GM12891 (cell line): ENCODE results near the gene PRSS12.

ENCODE experiments used
- DNase-seq: peaks from one replicate; pipeline ENCODE4 v3.0.0; 2011; ENCODE audit warnings: low spot score; ENCODE audit not compliant: insufficient read length
- FAIRE-seq: peaks from 2 replicates; lab custom pipeline; 2011; peaks lifted over from hg19 to GRCh38; lab: Jason Lieb, UNC
- PAX5 ChIP-seq: IDR thresholded peaks from 2 replicates; pipeline ENCODE4 v1.6.1; 2011; ENCODE audit warnings: low read length, moderate library complexity, mild to moderate bottlenecking; ENCODE audit not compliant: insufficient read depth, severe bottlenecking
- POLR2A ChIP-seq: IDR thresholded peaks from 2 replicates; pipeline ENCODE4 v1.6.1; 2011; ENCODE audit warnings: low read depth, low read length, control low read depth
- POLR2AphosphoS5 ChIP-seq: IDR thresholded peaks from 2 replicates; pipeline ENCODE4 v1.6.1; 2011; ENCODE audit warnings: low read depth, low read length, control low read depth
- POU2F2 ChIP-seq: IDR thresholded peaks from 2 replicates; pipeline ENCODE4 v1.6.1; 2011; ENCODE audit warnings: low read depth, mild to moderate bottlenecking, control low read depth, low read length, moderate library complexity
- SPI1 ChIP-seq: IDR thresholded peaks from 2 replicates; pipeline ENCODE4 v1.6.1; 2011; ENCODE audit warnings: low read depth, low read length, control low read depth
- TAF1 ChIP-seq: IDR thresholded peaks from 2 replicates; pipeline ENCODE4 v1.6.1; 2011; ENCODE audit warnings: low read depth, low read length, control low read depth

PRSS12 gene

DNA sequence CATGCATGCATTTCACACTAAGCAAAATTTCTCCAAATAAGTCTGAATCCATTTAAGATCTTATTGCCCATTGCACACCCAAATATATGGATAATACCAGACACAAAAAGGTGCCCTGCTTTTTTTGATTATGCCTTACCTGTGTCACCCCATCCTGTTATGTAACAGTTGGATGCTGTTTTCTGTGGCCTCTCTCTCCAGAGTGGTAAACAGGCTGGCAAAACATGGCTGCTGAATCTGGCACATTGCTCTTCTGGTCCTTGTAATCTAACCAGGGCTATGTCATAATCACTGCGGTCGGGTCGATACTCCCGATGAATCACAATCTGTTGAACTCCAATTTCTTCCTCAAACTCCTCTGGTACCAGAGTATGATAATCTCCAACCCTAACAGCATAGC lies 70.1 kb downstream of the PRSS12 start:
- no peak for DNase-seq
- TF ChIP-seq TAF1: no peak
- no peak for TF ChIP-seq SPI1
- 0 out of 2 replicates have a peak, but pooled peaks have one; percentile 20 for TF ChIP-seq POLR2AphosphoS5

GRCh38 chr4:118281611-118282442 lies 71.0 kb downstream of the PRSS12 start:
- FAIRE-seq (peak; percentile 13), DNase-seq (no peak)
- TF ChIP-seq PAX5 (no peak), POLR2AphosphoS5 (peak; percentile 84), POLR2A (peak; percentile 75)

More for the DNA sequence above, 70.1 kb downstream of the PRSS12 start:
- FAIRE-seq: no peak

DNA sequence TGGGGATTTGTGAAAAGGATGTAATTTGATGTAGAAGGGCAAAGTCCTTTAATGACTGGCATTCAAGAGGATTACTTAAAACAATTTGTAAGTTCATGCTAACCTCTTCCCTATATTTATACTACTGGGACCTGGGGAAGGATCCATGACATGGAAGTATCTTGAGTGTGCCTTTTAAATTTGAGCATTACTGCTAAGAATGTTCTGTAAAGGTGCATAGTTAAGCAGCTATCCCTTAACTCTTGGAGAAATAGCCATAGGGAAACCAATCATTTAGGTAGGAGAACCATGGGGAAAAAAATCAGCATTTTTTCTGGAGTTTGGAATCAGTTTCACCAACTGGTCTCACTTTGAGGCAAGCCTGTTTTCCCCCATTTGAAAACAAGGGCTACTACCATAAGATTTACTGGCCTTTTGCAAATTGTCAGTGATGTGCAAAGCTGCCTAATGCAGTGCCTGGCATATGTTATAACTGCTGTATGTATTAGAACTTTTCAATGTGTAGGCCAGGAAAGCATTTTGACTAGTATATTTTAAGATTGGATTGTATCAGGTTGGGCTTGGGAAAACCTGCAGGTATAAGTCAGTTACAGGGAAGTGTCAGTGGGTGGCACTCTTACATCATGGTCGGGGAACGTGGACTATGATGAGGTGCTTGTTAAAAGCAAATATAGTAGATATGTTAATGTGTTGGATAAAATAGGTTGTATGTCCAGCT lies 72.1 kb downstream of the PRSS12 start:
- no peak for TF ChIP-seq SPI1
- TF ChIP-seq POLR2A: no peak; the same call in none of the 2 replicates
- no peak for TF ChIP-seq POU2F2
- no peak for TF ChIP-seq TAF1
- no peak; the same call in 1 of the 2 replicates for TF ChIP-seq POLR2AphosphoS5
- TF ChIP-seq PAX5: no peak
- DNase-seq: no peak
- FAIRE-seq: peak; percentile 86

GRCh38 chr4:118279920-118280432 lies 72.8 kb downstream of the PRSS12 start:
- no peak for DNase-seq
- TF ChIP-seq POU2F2 (no peak), PAX5 (no peak), POLR2AphosphoS5 (0 out of 2 replicates have a peak, but pooled peaks have one; percentile 23)
- FAIRE-seq: no peak

DNA sequence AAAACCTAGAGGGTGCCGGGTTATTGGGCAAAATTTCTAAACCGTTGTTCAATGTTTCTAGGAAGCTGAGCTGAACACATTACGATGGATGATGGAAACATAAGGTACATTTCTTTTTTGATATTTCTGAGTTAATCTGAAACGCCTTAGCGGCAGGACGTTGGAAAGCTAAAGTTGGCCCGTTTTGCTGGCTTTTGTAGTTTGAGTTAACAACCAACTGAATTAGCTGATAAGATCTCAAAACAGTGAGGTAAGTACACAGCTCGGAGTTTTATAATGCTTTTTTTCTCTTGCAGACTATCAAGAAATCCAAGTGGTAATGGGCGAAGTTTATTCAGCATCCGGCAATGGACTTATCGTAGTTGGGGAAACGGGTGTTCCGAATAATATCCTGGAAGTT lies 73.5 kb downstream of the PRSS12 start:
- TF ChIP-seq POU2F2 (no peak), POLR2A (no peak), SPI1 (no peak), TAF1 (no peak), POLR2AphosphoS5 (no peak), PAX5 (no peak)
- FAIRE-seq (no peak), DNase-seq (no peak)

DNA sequence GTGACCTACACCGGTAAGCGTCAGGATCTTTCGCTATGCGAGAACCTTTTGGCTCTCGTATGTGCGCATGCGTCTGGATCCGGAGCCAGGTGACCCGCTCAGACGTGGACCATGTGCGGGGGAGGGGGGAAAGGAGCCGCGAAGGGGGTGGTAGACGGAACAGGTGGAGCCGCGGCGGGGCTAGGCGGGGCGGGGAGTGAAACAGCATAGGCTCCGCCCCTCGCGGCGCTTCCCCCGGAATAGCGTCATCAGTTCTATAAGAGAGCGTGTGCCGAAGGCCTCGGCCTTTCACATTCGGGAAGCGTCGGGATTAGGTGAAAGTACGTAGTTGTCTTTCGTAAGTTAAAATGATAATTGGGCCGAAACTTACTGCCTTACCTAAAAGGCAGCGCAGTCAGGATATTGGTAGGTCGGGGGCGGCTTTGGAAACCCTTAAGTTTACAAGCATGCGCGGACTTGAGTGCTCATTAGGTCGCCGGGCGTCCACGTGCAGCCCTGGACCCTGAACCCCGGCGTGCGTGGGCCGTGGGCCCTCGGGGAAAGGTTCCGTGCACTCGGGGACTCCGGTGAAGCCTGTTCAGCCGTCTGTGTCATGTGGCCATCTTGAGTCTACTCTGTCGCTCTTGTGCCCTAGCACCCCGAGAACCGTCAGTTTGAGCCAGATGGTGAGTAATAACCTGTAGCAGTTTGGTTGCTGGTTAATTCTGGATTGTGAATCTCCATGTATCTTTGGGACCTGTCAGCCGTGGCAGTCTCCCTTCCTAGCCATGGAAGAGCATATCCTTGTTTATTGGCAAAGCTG lies 74.1 kb downstream of the PRSS12 start:
- TF ChIP-seq SPI1: no peak
- TF ChIP-seq POLR2AphosphoS5: peak; percentile 99
- no peak for TF ChIP-seq PAX5
- peak; percentile 94 for TF ChIP-seq TAF1
- TF ChIP-seq POU2F2: peak; percentile 92
- peak; percentile 99 for TF ChIP-seq POLR2A
- DNase-seq (peak; percentile 69), FAIRE-seq (peak; percentile 94)

DNA sequence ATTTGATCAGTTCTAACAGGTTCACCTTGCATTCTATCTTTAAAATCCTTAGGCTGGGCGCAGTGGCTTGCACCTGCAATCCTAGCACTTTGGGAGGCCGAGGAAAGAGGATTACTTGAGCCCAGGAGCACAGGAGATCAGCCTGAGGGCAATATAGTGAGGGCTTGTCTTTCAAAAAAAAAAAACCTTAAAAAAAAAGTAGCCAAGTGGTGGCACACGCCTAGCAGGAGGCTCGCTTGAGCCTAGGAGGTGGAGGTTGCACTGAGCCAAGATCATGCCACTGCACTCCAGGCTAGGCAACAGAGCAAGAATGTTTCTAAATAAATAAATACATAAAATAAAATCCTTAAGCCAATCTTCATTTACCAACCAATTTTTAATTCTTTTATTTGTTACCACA lies 75.6 kb downstream of the PRSS12 start:
- FAIRE-seq: no peak
- no peak for DNase-seq
- no peak for TF ChIP-seq POLR2A

DNA sequence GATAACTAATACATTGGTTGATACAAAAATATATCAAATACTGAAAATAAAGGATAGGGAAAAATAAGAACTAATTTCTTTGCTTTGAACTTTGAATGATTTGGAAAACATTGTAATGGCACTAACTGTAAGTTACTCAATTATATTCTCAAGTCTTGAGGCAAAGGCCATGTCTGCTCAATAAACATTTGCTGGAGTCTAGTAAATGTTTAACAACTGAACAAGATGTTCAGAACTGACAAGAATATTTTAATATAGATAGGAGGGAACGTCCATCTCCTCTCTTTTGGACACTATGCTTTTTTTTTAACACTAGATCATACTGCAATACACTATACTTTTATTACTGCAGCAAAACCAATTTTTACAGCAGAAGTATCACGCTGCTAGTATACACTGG lies 76.2 kb downstream of the PRSS12 start:
- TF ChIP-seq TAF1 (no peak), PAX5 (no peak)
- DNase-seq: no peak
- FAIRE-seq: no peak

- TF ChIP-seq TAF1 (no peak), PAX5 (no peak), SPI1 (peak; percentile 67; the same call in 1 of the 2 replicates), POLR2A (no peak)
- FAIRE-seq: no peak
- no peak for DNase-seq
Observed at GRCh38 chr4:118273642-118274041, 79.2 kb downstream of the PRSS12 start.

DNA sequence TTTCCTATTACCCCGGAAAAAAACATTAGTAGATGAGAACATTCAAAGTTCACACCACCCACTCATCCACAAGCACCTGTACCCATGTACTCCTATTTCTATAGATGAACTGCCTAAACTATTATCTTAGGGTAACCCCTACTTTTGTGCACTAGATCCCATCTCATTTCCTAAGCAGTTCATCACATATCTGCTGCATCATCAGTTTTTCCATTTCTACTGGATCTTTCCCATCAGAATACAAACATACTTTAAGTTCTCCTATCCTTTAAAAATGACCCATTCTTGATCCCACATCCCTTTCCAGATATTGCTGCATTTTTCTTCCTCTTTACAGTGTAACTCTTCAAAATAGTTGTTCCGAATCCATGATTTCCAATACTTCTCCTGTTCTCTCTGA lies 81.0 kb downstream of the PRSS12 start:
- no peak for TF ChIP-seq POU2F2
- TF ChIP-seq SPI1: no peak
- TF ChIP-seq TAF1: no peak
- TF ChIP-seq POLR2AphosphoS5: no peak
- TF ChIP-seq POLR2A: no peak
- no peak for TF ChIP-seq PAX5
- DNase-seq (no peak), FAIRE-seq (no peak)
